Parathyroid adenoma (tissue), 2 donors: ENCODE measurements around the gene ZG16.

Source experiments
- H2AFZ ChIP-seq: fragments of 300-600 bp; sonication (generic); one replicate; pipeline ENCODE4 v1.7.0; 2017; ENCODE audit warnings: antibody characterized with exemption, mild to moderate bottlenecking
- H3K27ac ChIP-seq: fragments of 300-600 bp; sonication (generic); one replicate; pipeline ENCODE4 v1.7.0; 2017
- H3K27me3 ChIP-seq: fragments of 300-600 bp; sonication (generic); one replicate; pipeline ENCODE4 v1.7.0; 2017; ENCODE audit warnings: low read length; ENCODE audit not compliant: control insufficient read depth, insufficient read depth
- H3K36me3 ChIP-seq: fragments of 300-600 bp; sonication (generic); one replicate; pipeline ENCODE4 v1.7.0; 2017; ENCODE audit warnings: low read length; ENCODE audit not compliant: control insufficient read depth, insufficient read depth
- H3K4me1 ChIP-seq: fragments of 300-600 bp; sonication (generic); one replicate; pipeline ENCODE4 v1.7.0; 2017; ENCODE audit warnings: control low read depth
- H3K4me2 ChIP-seq: fragments of 300-600 bp; sonication (generic); one replicate; pipeline ENCODE4 v1.7.0; 2017; ENCODE audit warnings: low read length
- H3K4me3 ChIP-seq: fragments of 300-600 bp; sonication (generic); one replicate; pipeline ENCODE4 v1.7.0; 2017; ENCODE audit warnings: low read depth, low read length
- H3K79me2 ChIP-seq: fragments of 300-600 bp; sonication (generic); one replicate; pipeline ENCODE4 v1.7.0; 2017; ENCODE audit warnings: control low read depth
- H3K9ac ChIP-seq: fragments of 300-600 bp; sonication (generic); one replicate; pipeline ENCODE4 v1.7.0; 2017; ENCODE audit warnings: mild to moderate bottlenecking
- H3K9me3 ChIP-seq: fragments of 300-600 bp; sonication (generic); one replicate; pipeline ENCODE4 v1.7.0; 2017; ENCODE audit warnings: low read length; ENCODE audit not compliant: control insufficient read depth
- CTCF ChIP-seq: fragments of 300-600 bp; sonication (generic); IDR thresholded peaks from one replicate; pipeline ENCODE4 v1.7.0; 2017; ENCODE audit warnings: antibody characterized with exemption, mild to moderate bottlenecking
- donor health status: primary hyperparathyroidism.

The ZG16 gene

GRCh38 chr16:29808219-29808900 is 30.3 kb downstream of the ZG16 start:
- no peaks in the 10 kb centered on the region for H3K36me3 ChIP-seq
- TF ChIP-seq CTCF, result no peak
- H3K4me2 ChIP-seq, result peak overlapping the region; percentile 83
- H3K4me3 ChIP-seq, result peak overlapping the region; percentile 61
- no peaks in the 10 kb centered on the region for H3K79me2 ChIP-seq
- H3K27ac ChIP-seq, result peak overlapping the region; percentile 82
- H3K9ac ChIP-seq, result no peak overlapping the region
- H3K4me1 ChIP-seq, result peaks cover 27% of the 10 kb centered on the region
- H3K9me3 ChIP-seq, result no peaks in the 10 kb centered on the region
- H3K27me3 ChIP-seq, result no peaks in the 10 kb centered on the region
- H2AFZ ChIP-seq, result peak overlapping the region; percentile 64

- Histone ChIP-seq H3K9ac (no peak overlapping the region), H3K27ac (peak overlapping the region; percentile 82), H3K4me3 (no peak overlapping the region), H2AFZ (no peak overlapping the region), H3K36me3 (no peaks in the 10 kb centered on the region), H3K4me2 (no peak overlapping the region), H3K9me3 (no peaks in the 10 kb centered on the region), H3K4me1 (peaks cover 28% of the 10 kb centered on the region), H3K79me2 (peaks cover 3% of the 10 kb centered on the region), H3K27me3 (no peaks in the 10 kb centered on the region)
- no peak for TF ChIP-seq CTCF
Observed at GRCh38 chr16:29809031-29809747, 31.1 kb downstream of the ZG16 start.

GRCh38 chr16:29809850-29810698 is 32.0 kb downstream of the ZG16 start:
- no peak overlapping the region for H3K9ac ChIP-seq
- no peak for TF ChIP-seq CTCF
- H3K36me3 ChIP-seq, result no peaks in the 10 kb centered on the region
- no peaks in the 10 kb centered on the region for H3K27me3 ChIP-seq
- H3K4me2 ChIP-seq, result no peak overlapping the region
- H3K4me1 ChIP-seq, result peaks cover 25% of the 10 kb centered on the region
- no peak overlapping the region for H2AFZ ChIP-seq
- peak overlapping the region; percentile 95 for H3K27ac ChIP-seq
- no peak overlapping the region for H3K4me3 ChIP-seq
- H3K79me2 ChIP-seq, result peaks cover 6% of the 10 kb centered on the region
- H3K9me3 ChIP-seq, result no peaks in the 10 kb centered on the region

GRCh38 chr16:29810699-29811169 is 32.7 kb downstream of the ZG16 start:
- peak overlapping the region; percentile 89 for H3K4me2 ChIP-seq
- peak overlapping the region; percentile 95 for H3K27ac ChIP-seq
- peaks cover 27% of the 10 kb centered on the region for H3K4me1 ChIP-seq
- peak overlapping the region; percentile 53 for H3K4me3 ChIP-seq
- H3K27me3 ChIP-seq, result no peaks in the 10 kb centered on the region
- no peaks in the 10 kb centered on the region for H3K36me3 ChIP-seq
- H3K9me3 ChIP-seq, result no peaks in the 10 kb centered on the region
- no peak for TF ChIP-seq CTCF
- peaks cover 6% of the 10 kb centered on the region for H3K79me2 ChIP-seq
- H3K9ac ChIP-seq, result no peak overlapping the region
- peak overlapping the region; percentile 86 for H2AFZ ChIP-seq
